HG03060 (cell line): ENCODE results near the gene MED9.
"Not testable (repeated sequence)": the region's sequence is repeated elsewhere in the genome, so short reads cannot be mapped to it uniquely, and the experiment has no call there.

Source experiments
- ATAC-seq: cut with Tn5 transposase; IDR thresholded peaks from one replicate; pipeline ENCODE4 v1.9.1; 2021; ENCODE audit warnings: low read depth, moderate number of reproducible peaks; ENCODE audit not compliant: unreplicated experiment

The MED9 gene

GRCh38 chr17:17485420-17485819, 8.6 kb downstream of the MED9 start:
- no peak for ATAC-seq

- ATAC-seq: not testable (repeated sequence)
Observed at GRCh38 chr17:17486416-17486815, 9.6 kb downstream of the MED9 start.

- ATAC-seq: no peak
Observed at GRCh38 chr17:17487998-17488397, 11.2 kb downstream of the MED9 start.

GRCh38 chr17:17491031-17491471, 14.3 kb downstream of the MED9 start:
- ATAC-seq: no peak

GRCh38 chr17:17491546-17491988, 14.8 kb downstream of the MED9 start:
- ATAC-seq: no peak

- ATAC-seq: no peak
Observed at GRCh38 chr17:17492085-17492484, 15.3 kb downstream of the MED9 start.

- no peak for ATAC-seq
Observed at GRCh38 chr17:17492571-17492970, 15.8 kb downstream of the MED9 start.

- ATAC-seq: no peak
Observed at GRCh38 chr17:17493249-17493985, 16.6 kb downstream of the MED9 start.

- ATAC-seq: no peak
Observed at GRCh38 chr17:17493986-17494466, 17.2 kb downstream of the MED9 start.

GRCh38 chr17:17494499-17494869, 17.7 kb downstream of the MED9 start:
- ATAC-seq: no peak

- no peak for ATAC-seq
Observed at GRCh38 chr17:17494870-17495535, 18.2 kb downstream of the MED9 start.

- ATAC-seq: no peak
Observed at GRCh38 chr17:17495536-17496188, 18.9 kb downstream of the MED9 start.

- ATAC-seq: no peak
Observed at GRCh38 chr17:17496189-17497064, 19.6 kb downstream of the MED9 start, which contains the start of gene RASD1. Gene RASD1, minus strand, starts transcription at chr17:17496395. Its CDS starts 214 bp downstream, at chr17:17496181.

GRCh38 chr17:17497065-17497844, 20.5 kb downstream of the MED9 start:
- ATAC-seq: no peak

- no peak for ATAC-seq
Observed at GRCh38 chr17:17497845-17498520, 21.2 kb downstream of the MED9 start.

GRCh38 chr17:17498606-17499301, 22.0 kb downstream of the MED9 start:
- ATAC-seq: no peak

- no peak for ATAC-seq
Observed at GRCh38 chr17:17499402-17500145, 22.8 kb downstream of the MED9 start.
